H1 (cell line): ENCODE data around the gene PTH2R.
"Not testable (repeated sequence)": the region's sequence is repeated elsewhere in the genome, so short reads cannot be mapped to it uniquely, and the experiment has no call there.

Experiments used
- ATF3 ChIP-seq: IDR thresholded peaks from 2 replicates; pipeline ENCODE4 v1.6.1; 2011; ENCODE audit warnings: low read depth, mild to moderate bottlenecking, low read length; ENCODE audit not compliant: insufficient read depth
- BACH1 ChIP-seq: IDR thresholded peaks from 2 replicates; pipeline ENCODE4 v1.6.1; 2012; ENCODE audit warnings: low read length, improper control_type of control experiment
- CTCF ChIP-seq, 3 experiments: IDR thresholded peaks; 1 replicate in 2 of 3; 2 replicates in 1 of 3; pipeline versions ENCODE4 v1.5.1 to v1.6.1; 2011; ENCODE audit warnings: low read length in 3 of 3, mild to moderate bottlenecking in 3 of 3, inconsistent platforms in 2 of 3, low read depth in 1 of 3, moderate library complexity in 1 of 3; ENCODE audit not compliant: insufficient read depth in 1 of 3; ENCODE audit errors: control extremely low read depth in 1 of 3
- KDM5A ChIP-seq: fragments of 200-600 bp; IDR thresholded peaks from 2 replicates; pipeline ENCODE4 v1.7.1; 2012; ENCODE audit warnings: mild to moderate bottlenecking, low read length, inconsistent platforms, mixed read lengths
- POLR2A ChIP-seq, 2 experiments: IDR thresholded peaks; 1 replicate in 1 of 2; 2 replicates in 1 of 2; pipeline ENCODE4 v1.6.1; 2011; ENCODE audit warnings: low read depth in 2 of 2, low read length in 2 of 2, mild to moderate bottlenecking in 2 of 2; ENCODE audit errors: control extremely low read depth in 1 of 2
- POLR2AphosphoS5 ChIP-seq: IDR thresholded peaks from 2 replicates; pipeline ENCODE4 v1.6.1; 2011; ENCODE audit warnings: low read depth, low read length
- SP1 ChIP-seq: IDR thresholded peaks from 2 replicates; pipeline ENCODE4 v1.6.1; 2011; ENCODE audit warnings: low read depth, low read length
- TF ChIP-seq, protein P1 (sequence below): IDR thresholded peaks from 2 replicates; pipeline ENCODE4 v1.6.1; 2012; ENCODE audit warnings: inconsistent platforms

DNA sequence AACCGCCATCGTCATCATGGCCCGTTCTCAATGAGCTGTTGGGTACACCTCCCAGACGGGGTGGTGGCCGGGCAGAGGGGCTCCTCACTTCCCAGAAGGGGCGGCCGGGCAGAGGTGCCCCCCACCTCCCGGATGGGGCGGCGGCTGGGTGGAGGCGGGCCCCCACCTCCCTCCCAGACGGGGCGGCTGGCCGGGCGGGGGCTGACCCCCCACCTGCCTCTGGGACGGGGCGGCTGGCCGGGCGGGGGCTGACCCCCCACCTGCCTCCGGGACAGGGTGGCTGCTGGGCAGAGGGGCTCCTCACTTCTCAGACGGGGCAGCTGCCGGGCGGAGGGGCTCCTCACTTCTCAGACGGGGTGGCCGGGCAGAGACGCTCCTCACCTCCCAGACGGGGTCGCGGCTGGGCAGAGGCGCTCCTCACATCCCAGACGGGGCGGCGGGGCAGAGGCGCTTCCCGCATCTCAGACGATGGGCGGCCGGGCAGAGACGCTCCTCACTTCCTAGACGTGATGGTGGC is 29.2 kb upstream of the PTH2R start:
- TF ChIP-seq POLR2A (IDR thresholded peaks at IDR 0.05; ENCODE audit: control extremely low read depth in 1 of 2, low read depth in 2 of 2, low read length in 2 of 2); KDM5A; ATF3; POLR2AphosphoS5; CTCF (IDR thresholded peaks at IDR 0.05; ENCODE audit: control extremely low read depth in 1 of 3, insufficient read depth in 1 of 3, low read depth in 1 of 3, low read length in 3 of 3); SP1; BACH1: not testable (repeated sequence)
- TF ChIP-seq, protein P1, sequence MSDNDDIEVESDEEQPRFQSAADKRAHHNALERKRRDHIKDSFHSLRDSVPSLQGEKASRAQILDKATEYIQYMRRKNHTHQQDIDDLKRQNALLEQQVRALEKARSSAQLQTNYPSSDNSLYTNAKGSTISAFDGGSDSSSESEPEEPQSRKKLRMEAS, result not testable (repeated sequence)
